Vagina (tissue), 2 donors: ENCODE results near the gene CCDC87.

Experiments
- POLR2A ChIP-seq, 2 donors: fragments of 450-650 bp; IDR thresholded peaks; one replicate each; pipeline ENCODE4 v1.6.1; 2017; ENCODE audit warnings: antibody characterized with exemption in 2 of 2, mild to moderate bottlenecking in 2 of 2, moderate library complexity in 2 of 2
- POLR2AphosphoS5 ChIP-seq, 2 donors: sonication (generic); formaldehyde crosslinking; IDR thresholded peaks; one replicate each; pipeline ENCODE4 v1.9.0; 2017; ENCODE audit warnings: antibody characterized with exemption in 2 of 2, mild to moderate bottlenecking in 2 of 2, low read depth in 1 of 2; ENCODE audit not compliant: insufficient read depth in 1 of 2
- TF ChIP-seq, protein P1 (sequence below), 3 experiments: fragments of 450-650 bp in 2 of 3; fragments of 200-600 bp in 1 of 3; sonication (generic) in 1 of 3; IDR thresholded peaks; one replicate each; pipeline ENCODE4 v1.5.1; 2017 to 2019; ENCODE audit warnings: antibody characterized with exemption in 3 of 3, mild to moderate bottlenecking in 2 of 3, moderate library complexity in 2 of 3

DNA sequence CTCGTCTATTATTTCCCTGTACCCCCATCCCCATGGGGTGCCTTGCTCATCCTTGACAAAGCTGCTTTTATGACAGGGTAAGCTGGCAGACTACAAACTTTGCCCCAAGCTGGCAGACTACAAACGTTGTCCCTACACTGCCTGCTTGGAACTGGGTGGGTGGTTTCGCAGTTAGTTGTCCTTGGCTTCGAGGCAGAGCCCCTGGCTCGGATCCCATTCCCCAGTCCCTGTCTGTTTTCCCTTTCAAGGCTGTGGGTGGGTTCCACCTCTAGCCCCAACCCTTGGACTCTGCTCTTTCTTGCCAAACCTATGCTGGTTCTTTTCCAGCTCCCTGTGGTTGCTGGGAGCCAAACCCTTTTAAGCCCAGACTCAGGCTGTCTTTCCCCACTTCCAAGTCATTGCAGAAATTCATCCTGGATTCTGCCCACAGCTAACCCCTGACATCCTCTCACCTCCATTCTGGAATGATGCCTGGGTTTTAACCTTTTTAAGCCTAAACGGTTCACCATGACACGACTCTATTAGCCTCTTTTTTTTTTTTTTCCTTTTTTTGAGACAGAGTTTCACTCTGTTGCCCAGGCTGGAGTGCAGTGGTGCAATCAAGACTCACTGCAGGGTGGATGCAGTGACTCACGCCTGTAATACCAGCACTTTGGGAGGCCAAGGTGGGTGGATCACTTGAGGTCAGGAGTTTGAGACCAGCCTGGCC lies 14.4 kb upstream of the CCDC87 start:
- TF ChIP-seq POLR2A (IDR thresholded peaks at IDR 0.05) = no peak
- TF ChIP-seq, protein P1, sequence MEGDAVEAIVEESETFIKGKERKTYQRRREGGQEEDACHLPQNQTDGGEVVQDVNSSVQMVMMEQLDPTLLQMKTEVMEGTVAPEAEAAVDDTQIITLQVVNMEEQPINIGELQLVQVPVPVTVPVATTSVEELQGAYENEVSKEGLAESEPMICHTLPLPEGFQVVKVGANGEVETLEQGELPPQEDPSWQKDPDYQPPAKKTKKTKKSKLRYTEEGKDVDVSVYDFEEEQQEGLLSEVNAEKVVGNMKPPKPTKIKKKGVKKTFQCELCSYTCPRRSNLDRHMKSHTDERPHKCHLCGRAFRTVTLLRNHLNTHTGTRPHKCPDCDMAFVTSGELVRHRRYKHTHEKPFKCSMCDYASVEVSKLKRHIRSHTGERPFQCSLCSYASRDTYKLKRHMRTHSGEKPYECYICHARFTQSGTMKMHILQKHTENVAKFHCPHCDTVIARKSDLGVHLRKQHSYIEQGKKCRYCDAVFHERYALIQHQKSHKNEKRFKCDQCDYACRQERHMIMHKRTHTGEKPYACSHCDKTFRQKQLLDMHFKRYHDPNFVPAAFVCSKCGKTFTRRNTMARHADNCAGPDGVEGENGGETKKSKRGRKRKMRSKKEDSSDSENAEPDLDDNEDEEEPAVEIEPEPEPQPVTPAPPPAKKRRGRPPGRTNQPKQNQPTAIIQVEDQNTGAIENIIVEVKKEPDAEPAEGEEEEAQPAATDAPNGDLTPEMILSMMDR (IDR thresholded peaks at IDR 0.05) = no peak
- TF ChIP-seq POLR2AphosphoS5 (IDR thresholded peaks at IDR 0.05; ENCODE audit: insufficient read depth in 1 of 2, low read depth in 1 of 2) = peak in 1 of 2 donors; percentile 13
